ENCODE data around the gene MSL1.
A peak's percentile ranks its signal among the peaks of the same experiment; 100 is the strongest.

The MSL1 gene

GRCh38 chr17:40101367-40102210 lies 20.2 kb upstream of the MSL1 start:
- Histone ChIP-seq H3K27ac (peak overlapping the region; percentile 89 to 96), H3K4me3 (peak overlapping the region; percentile 83)
- DNase-seq (ENCODE audit: low spot score), result peak; percentile 66

GRCh38 chr17:40103071-40103661 lies 18.6 kb upstream of the MSL1 start:
- TF ChIP-seq, protein P1, sequence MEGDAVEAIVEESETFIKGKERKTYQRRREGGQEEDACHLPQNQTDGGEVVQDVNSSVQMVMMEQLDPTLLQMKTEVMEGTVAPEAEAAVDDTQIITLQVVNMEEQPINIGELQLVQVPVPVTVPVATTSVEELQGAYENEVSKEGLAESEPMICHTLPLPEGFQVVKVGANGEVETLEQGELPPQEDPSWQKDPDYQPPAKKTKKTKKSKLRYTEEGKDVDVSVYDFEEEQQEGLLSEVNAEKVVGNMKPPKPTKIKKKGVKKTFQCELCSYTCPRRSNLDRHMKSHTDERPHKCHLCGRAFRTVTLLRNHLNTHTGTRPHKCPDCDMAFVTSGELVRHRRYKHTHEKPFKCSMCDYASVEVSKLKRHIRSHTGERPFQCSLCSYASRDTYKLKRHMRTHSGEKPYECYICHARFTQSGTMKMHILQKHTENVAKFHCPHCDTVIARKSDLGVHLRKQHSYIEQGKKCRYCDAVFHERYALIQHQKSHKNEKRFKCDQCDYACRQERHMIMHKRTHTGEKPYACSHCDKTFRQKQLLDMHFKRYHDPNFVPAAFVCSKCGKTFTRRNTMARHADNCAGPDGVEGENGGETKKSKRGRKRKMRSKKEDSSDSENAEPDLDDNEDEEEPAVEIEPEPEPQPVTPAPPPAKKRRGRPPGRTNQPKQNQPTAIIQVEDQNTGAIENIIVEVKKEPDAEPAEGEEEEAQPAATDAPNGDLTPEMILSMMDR (IDR thresholded peaks at IDR 0.05), result no peak
- peak; percentile 72 for DNase-seq (ENCODE audit: low spot score)
- Histone ChIP-seq H3K4me3 (no peak overlapping the region), H3K27ac (peak overlapping the region; percentile 17 to 75)

More at GRCh38 chr17:40101367-40102210, 20.2 kb upstream of the MSL1 start:
- TF ChIP-seq, protein P1 (IDR thresholded peaks at IDR 0.05), result no peak

GRCh38 chr17:40103688-40104087 lies 18.1 kb upstream of the MSL1 start:
- no peak overlapping the region for H3K4me3 ChIP-seq
- no peak for DNase-seq (ENCODE audit: low spot score)
- TF ChIP-seq, protein P1 (IDR thresholded peaks at IDR 0.05), result no peak
- peak overlapping the region; percentile 17 to 75 for H3K27ac ChIP-seq

DNA sequence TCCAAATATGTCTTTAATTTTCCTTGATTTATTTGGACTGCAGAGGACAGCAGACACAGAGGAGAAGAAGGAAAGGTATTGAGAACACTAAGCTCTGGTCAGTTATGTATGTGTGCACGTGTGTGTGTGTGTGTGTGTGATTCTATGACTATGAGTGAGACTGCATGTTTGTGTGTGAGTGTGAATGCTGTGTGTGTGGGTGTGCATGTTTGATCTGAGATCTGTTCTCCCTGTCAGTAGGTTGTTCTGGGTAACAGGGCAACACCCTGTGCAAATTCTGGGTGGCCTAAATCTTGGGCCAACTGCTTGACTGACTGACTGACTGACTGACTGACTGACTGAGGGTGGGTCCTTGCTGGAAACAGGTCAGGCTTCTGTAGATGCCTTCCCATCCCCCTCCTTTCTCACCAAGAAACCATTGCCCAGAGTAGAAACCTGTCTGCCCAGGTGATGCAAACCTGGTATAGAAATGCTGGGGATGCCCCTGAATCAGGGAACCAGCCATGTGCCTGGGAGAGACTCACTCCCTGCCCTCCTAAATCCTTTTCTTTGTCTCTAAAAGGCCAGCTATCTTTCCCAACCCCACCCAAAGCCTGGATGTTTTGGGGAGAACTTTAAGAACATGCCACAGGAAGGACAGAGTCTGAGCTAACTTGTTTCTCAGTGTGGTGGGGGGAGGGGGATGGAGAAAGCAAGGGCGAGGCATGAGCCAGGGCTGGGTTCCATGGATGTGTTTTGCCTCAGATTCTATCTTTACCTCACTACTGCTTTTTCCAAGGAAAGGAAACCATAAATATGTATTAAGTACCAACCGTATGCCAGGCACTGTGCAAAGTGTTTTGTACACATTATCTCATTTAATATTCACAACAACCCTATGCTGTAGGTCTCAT lies 16.9 kb upstream of the MSL1 start:
- TF ChIP-seq, protein P1 (IDR thresholded peaks at IDR 0.05), result no peak
- no peak overlapping the region for H3K4me3 ChIP-seq

DNA sequence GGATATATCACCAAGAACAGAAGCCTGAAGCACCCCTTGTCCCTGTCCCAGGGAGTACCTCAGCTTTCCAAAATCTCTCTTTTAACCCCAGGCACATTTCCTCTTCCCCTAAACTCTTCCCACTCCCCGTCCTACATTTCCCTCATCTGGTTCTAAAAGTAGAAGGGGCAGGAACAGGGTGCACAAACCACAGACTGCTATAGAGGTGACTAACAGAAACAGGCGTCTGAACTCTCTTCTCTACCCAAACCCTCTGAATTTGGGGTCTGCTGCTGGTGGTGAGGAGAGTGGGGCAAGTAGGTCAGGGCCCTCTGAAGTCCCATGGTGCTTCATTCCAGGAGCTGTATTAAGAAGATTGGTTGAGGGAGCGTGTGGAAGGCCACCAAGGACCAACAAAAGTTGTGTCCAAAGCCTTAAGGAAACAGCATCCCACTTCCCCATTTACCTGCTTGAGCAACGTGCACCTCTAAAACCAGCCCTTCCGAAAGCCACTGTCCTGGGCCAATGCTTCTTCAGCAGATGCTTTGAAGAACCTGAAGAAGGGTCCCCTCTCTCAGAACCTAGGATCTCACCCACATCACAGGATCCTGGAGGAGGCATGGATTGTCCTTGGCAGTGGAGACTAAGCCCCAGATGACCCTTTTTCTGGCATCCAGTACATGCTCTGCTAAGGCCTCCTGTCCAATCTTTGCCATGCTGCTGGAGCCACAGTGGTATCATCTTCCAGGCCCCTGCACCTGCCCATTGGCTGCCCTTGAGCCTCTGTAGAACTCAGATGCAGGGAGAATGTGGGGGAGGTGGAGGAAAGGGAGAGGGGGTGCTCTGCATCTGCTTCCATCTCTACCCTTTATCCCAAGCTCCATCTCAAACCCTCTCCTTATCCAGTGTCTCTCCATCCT lies 15.7 kb upstream of the MSL1 start:
- Histone ChIP-seq H3K4me3 (no peak overlapping the region), H3K27ac (peak overlapping the region; percentile 75 to 96)
- TF ChIP-seq, protein P1 (IDR thresholded peaks at IDR 0.05), result no peak
- DNase-seq (ENCODE audit: low spot score), result peak; percentile 63

More for the DNA sequence above, 16.9 kb upstream of the MSL1 start:
- H3K27ac ChIP-seq, result peak overlapping the region; percentile 75 to 96
- no peak for DNase-seq (ENCODE audit: low spot score)
